Measurements from ENCODE around the gene CCL22. TPM values are rescaled to one million over a fixed set of nuclear protein-coding genes. Genes with fewer than 3 reads are reported as not detected.

CCL22 gene
- total RNA-seq, 4 donors from 2014 or later = 0.09 to 1.6 (median 0.38) TPM

GRCh38 chr16:57347858-57348257, 10.7 kb upstream of the CCL22 start:
- Histone ChIP-seq H3K4me1 (no peaks in the 10 kb centered on the region), H3K4me3 (no peak overlapping the region), H3K9me3 (no peaks in the 10 kb centered on the region), H3K27ac (no peak overlapping the region), H3K36me3 (no peaks in the 10 kb centered on the region), H3K27me3 (peaks cover 0 to 16% (median 0%) of the 10 kb centered on the region in 4 donors)
- no peak for DNase-seq
- WGBS, 2 donors = 93 to 94% methylated on average over 6 of the region's 6 CpGs
- intact Hi-C loops (cut with DNase I) = no loop called here
- no peak for TF ChIP-seq CTCF (IDR thresholded peaks at IDR 0.05)
- TF ChIP-seq POLR2A (IDR thresholded peaks at IDR 0.05) = no peak

GRCh38 chr16:57348327-57348726, 10.3 kb upstream of the CCL22 start:
- Histone ChIP-seq H3K27ac (no peak overlapping the region), H3K36me3 (no peaks in the 10 kb centered on the region), H3K27me3 (peaks cover 0 to 16% (median 0%) of the 10 kb centered on the region in 4 donors), H3K9me3 (no peaks in the 10 kb centered on the region), H3K4me1 (no peaks in the 10 kb centered on the region), H3K4me3 (no peak overlapping the region)
- DNase-seq = no peak
- TF ChIP-seq CTCF (IDR thresholded peaks at IDR 0.05) (no peak), POLR2A (IDR thresholded peaks at IDR 0.05) (no peak)
- intact Hi-C loops (cut with DNase I) = no loop called here
- WGBS, 2 donors = 92 to 100% methylated on average over 1 to 2 of the region's 2 CpGs

- H3K9me3 ChIP-seq = no peaks in the 10 kb centered on the region
- H3K36me3 ChIP-seq = no peaks in the 10 kb centered on the region
- DNase-seq = no peak
- peaks cover 0 to 6% (median 3%) of the 10 kb centered on the region in 3 donors for H3K4me1 ChIP-seq
- TF ChIP-seq POLR2A (IDR thresholded peaks at IDR 0.05) = no peak
- no peak for TF ChIP-seq CTCF (IDR thresholded peaks at IDR 0.05)
- 54 to 63% methylated on average over 14 of the region's 14 CpGs for WGBS, 2 donors
- intact Hi-C loops (cut with DNase I) = no loop called here
- peaks cover 0 to 16% (median 0%) of the 10 kb centered on the region in 4 donors for H3K27me3 ChIP-seq
- no peak overlapping the region for H3K27ac ChIP-seq
- no peak overlapping the region for H3K4me3 ChIP-seq
These were observed 9.2 kb upstream of the CCL22 start for GRCh38 chr16:57349212-57350031.

- intact Hi-C loops (cut with DNase I) = no loop called here
- TF ChIP-seq POLR2A (IDR thresholded peaks at IDR 0.05) = no peak
- H3K9me3 ChIP-seq = no peaks in the 10 kb centered on the region
- no peak overlapping the region for H3K4me3 ChIP-seq
- H3K27ac ChIP-seq = no peak overlapping the region
- H3K27me3 ChIP-seq = peaks cover 0 to 16% (median 0%) of the 10 kb centered on the region in 4 donors
- peaks cover 0 to 10% (median 5%) of the 10 kb centered on the region in 3 donors for H3K4me1 ChIP-seq
- DNase-seq = no peak
- no peaks in the 10 kb centered on the region for H3K36me3 ChIP-seq
- WGBS, 2 donors = 68 to 84% methylated on average over 3 to 4 of the region's 6 CpGs
These were observed 5.9 kb upstream of the CCL22 start for GRCh38 chr16:57352636-57353047.

GRCh38 chr16:57354311-57354710, 4.3 kb upstream of the CCL22 start:
- WGBS, 2 donors = 46 to 56% methylated on average over 7 of the region's 7 CpGs
- intact Hi-C loops (cut with DNase I) = no loop called here
- TF ChIP-seq POLR2A (IDR thresholded peaks at IDR 0.05) = no peak
- TF ChIP-seq CTCF (IDR thresholded peaks at IDR 0.05) = no peak
- Histone ChIP-seq H3K4me1 (peaks cover 0 to 16% (median 5%) of the 10 kb centered on the region in 3 donors), H3K9me3 (no peaks in the 10 kb centered on the region), H3K4me3 (no peak overlapping the region), H3K27me3 (peaks cover 0 to 11% (median 0%) of the 10 kb centered on the region in 4 donors), H3K27ac (no peak overlapping the region), H3K36me3 (no peaks in the 10 kb centered on the region)
- DNase-seq = no peak
